Naive thymus-derived CD4-positive, alpha-beta T cell (primary cell): ENCODE data around the gene PTPRC. TPM values are rescaled to one million over a fixed set of nuclear protein-coding genes. Genes with fewer than 3 reads are reported as not detected.

Source experiments
- ATAC-seq: fragments of 150-1000 bp; cut with Tn5 transposase; 2 replicates; pipeline ENCODE4 v1.10.0; 2021; ENCODE audit warnings: mild to moderate bottlenecking, moderate library complexity
- CTCF ChIA-PET: fragments of 350-600 bp; sonication (Branson Sonifier 250); formaldehyde crosslinking; loops from one replicate; lab custom pipeline; 2021; ENCODE audit warnings: antibody characterized with exemption; lab: Charles Lee
- POLR2A ChIA-PET: fragments of 350-600 bp; sonication (Branson Sonifier 250); formaldehyde crosslinking; loops from one replicate; lab custom pipeline; 2021; ENCODE audit warnings: antibody characterized with exemption, inconsistent platforms; lab: Charles Lee
- DNase-seq, 9 donors: peaks; one replicate each; pipeline versions ENCODE4 v3.0.0 to v3.0.0-alpha.2; 2020 to 2022; ENCODE audit warnings: mixed read lengths in 1 of 9
- H3K27ac ChIP-seq: one replicate; pipeline ENCODE4 v1.7.0; 2013; ENCODE audit warnings: mild to moderate bottlenecking, low read depth, low read length, moderate library complexity
- H3K27me3 ChIP-seq, 2 donors: one replicate each; pipeline ENCODE4 v1.7.0; 2013; ENCODE audit warnings: low read length in 2 of 2, mild to moderate bottlenecking in 2 of 2, moderate library complexity in 2 of 2; ENCODE audit not compliant: control insufficient read depth in 2 of 2, insufficient read depth in 2 of 2
- H3K36me3 ChIP-seq, 3 experiments: 1 replicate in 2 of 3; 2 replicates in 1 of 3; pipeline ENCODE4 v1.7.0; 2013; ENCODE audit warnings: low read length in 3 of 3, mild to moderate bottlenecking in 3 of 3, moderate library complexity in 1 of 3; ENCODE audit not compliant: insufficient read depth in 3 of 3, control insufficient read depth in 2 of 3
- H3K4me1 ChIP-seq, 2 donors: one replicate each; pipeline ENCODE4 v1.7.0; 2013; ENCODE audit warnings: low read length in 2 of 2, mild to moderate bottlenecking in 2 of 2, moderate library complexity in 1 of 2; ENCODE audit not compliant: control insufficient read depth in 2 of 2, insufficient read depth in 2 of 2
- H3K4me3 ChIP-seq: 2 replicates; pipeline ENCODE4 v1.7.0; 2013; ENCODE audit warnings: mild to moderate bottlenecking, low read length
- H3K9me3 ChIP-seq, 3 experiments: 1 replicate in 2 of 3; 2 replicates in 1 of 3; pipeline ENCODE4 v1.7.0; 2013; ENCODE audit warnings: low read length in 3 of 3; ENCODE audit not compliant: control insufficient read depth in 2 of 3
- H3K27ac Mint-ChIP-seq, 9 donors: one replicate each; pipeline ENCODE4 v1.8.0; 2020 to 2022; ENCODE audit warnings: mixed read lengths in 9 of 9, mild to moderate bottlenecking in 8 of 9, moderate library complexity in 5 of 9, inconsistent platforms in 2 of 9
- H3K27me3 Mint-ChIP-seq, 5 donors: one replicate each; pipeline ENCODE4 v1.8.0; 2021 to 2022; ENCODE audit warnings: mixed read lengths in 5 of 5, mild to moderate bottlenecking in 1 of 5
- H3K36me3 Mint-ChIP-seq, 5 donors: one replicate each; pipeline ENCODE4 v1.8.0; 2020 to 2022; ENCODE audit warnings: mixed read lengths in 5 of 5, mild to moderate bottlenecking in 3 of 5, inconsistent platforms in 1 of 5
- H3K4me1 Mint-ChIP-seq, 7 donors: one replicate each; pipeline ENCODE4 v1.8.0; 2020 to 2022; ENCODE audit warnings: mixed read lengths in 7 of 7, mild to moderate bottlenecking in 3 of 7, inconsistent platforms in 1 of 7
- H3K4me3 Mint-ChIP-seq, 10 donors: one replicate each; pipeline ENCODE4 v1.8.0; 2020 to 2022; ENCODE audit warnings: mild to moderate bottlenecking in 10 of 10, mixed read lengths in 10 of 10, moderate library complexity in 6 of 10, inconsistent platforms in 2 of 10
- H3K9me3 Mint-ChIP-seq, 11 donors: one replicate each; pipeline ENCODE4 v1.8.0; 2020 to 2022; ENCODE audit warnings: mixed read lengths in 11 of 11, mild to moderate bottlenecking in 4 of 11, inconsistent platforms in 1 of 11, moderate library complexity in 1 of 11
- intact Hi-C, 2 donors: fragments of 100-400 bp; cut with micrococcal nuclease; formaldehyde crosslinking; loops; one replicate each; pipeline ENCODE4 v1.15.1; 2023
- polyA plus RNA-seq, 2 donors: library from polyadenylated mRNA; unstranded; fragments of 300-500 nt; fragmentation: Illumina TruSeq; gene quantifications; one replicate each; pipeline ENCODE4 v1.2.3, GENCODE V29; 2021
- total RNA-seq, 6 experiments: library from RNA in 5 of 6; stranded (reverse) in 5 of 6; gene quantifications; 1 replicate in 5 of 6; 2 replicates in 1 of 6; pipeline ENCODE4 v1.2.3 and lab custom pipeline; 2021 to 2026

The PTPRC gene
- total RNA-seq (1,000 to 10,000 TPM in 3 of 5 experiments, 100 to 1,000 TPM in 2; 739 to 1,121 (median 1,015) TPM), polyA plus RNA-seq (1,000 to 10,000 TPM; 1,177 to 1,286 TPM), total RNA-seq (lab: John Stamatoyannopoulos, UW) (1,400 reads per million, percentile 99 among the genes with 10 or more reads in this experiment)

GRCh38 chr1:198638894-198639635 lies at the start of gene PTPRC:
PTPRC (plus strand) TSS chr1:198639040; CDS start chr1:198639269, 229 bp downstream.
- intact Hi-C loops, result loop anchor here (1.0 to 5.0 kb wide), 7 partner anchors 10 to 482 kb away; partner anchors contain the start of gene NEK7 (in 1 of the 2)

GRCh38 chr1:198590454-198590853 lies 48.4 kb upstream of the PTPRC start:
- Histone ChIP-seq H3K36me3 (no peaks in the 10 kb centered on the region), H3K9me3 (peaks cover 0 to 10% (median 6%) of the 10 kb centered on the region in 3 experiments), H3K4me1 (no peaks in the 10 kb centered on the region), H3K27ac (no peak overlapping the region), H3K4me3 (no peak overlapping the region), H3K27me3 (no peaks in the 10 kb centered on the region)
- ChIA-PET CTCF (no interaction called here), POLR2A (no interaction called here)
- Mint-ChIP-seq H3K36me3 (peaks cover 7 to 50% (median 14%) of the 10 kb centered on the region in 5 donors), H3K27ac (peak overlapping the region in 1 of 9 donors; percentile 24), H3K4me1 (peaks cover 2 to 27% (median 18%) of the 10 kb centered on the region in 7 donors), H3K4me3 (no peak overlapping the region), H3K27me3 (no peaks in the 10 kb centered on the region), H3K9me3 (peaks cover 5 to 53% (median 24%) of the 10 kb centered on the region in 11 donors)
- no peak for ATAC-seq
- intact Hi-C loops, result no loop called here
- no peak for DNase-seq

More at GRCh38 chr1:198638894-198639635, at the start of gene PTPRC:
- H3K27me3 ChIP-seq, result no peaks in the 10 kb centered on the region
- H3K36me3 Mint-ChIP-seq, result peaks cover 16 to 45% (median 40%) of the 10 kb centered on the region in 5 donors
- peak within 1 kb of the TSS; percentile 77 to 100 (median 92) for H3K4me3 Mint-ChIP-seq
- peak within 1 kb of the TSS; percentile 86 to 98 (median 96) for H3K27ac Mint-ChIP-seq
- H3K4me3 ChIP-seq, result peak within 1 kb of the TSS; percentile 81
- H3K9me3 ChIP-seq, result no peaks in the 10 kb centered on the region
- H3K4me1 Mint-ChIP-seq, result peaks cover 39 to 60% (median 52%) of the 10 kb centered on the region in 7 donors
- peak within 1 kb of the TSS; percentile 94 for H3K27ac ChIP-seq
- ATAC-seq (peak; percentile 81), DNase-seq (peak in 7 of 9 donors; percentile 46 to 78 (median 68))
- H3K9me3 Mint-ChIP-seq, result peaks cover 0 to 6% (median 0%) of the 10 kb centered on the region in 11 donors
- POLR2A ChIA-PET, result interaction anchor here (0.9 to 12.2 kb wide), 21 partner anchors 8 to 116 kb away, joined by 3 to 332 read pairs (median 5); no protein-coding TSS in a partner anchor
- H3K36me3 ChIP-seq, result peaks cover 0 to 12% (median 5%) of the 10 kb centered on the region in 3 experiments
- CTCF ChIA-PET, result interaction anchor here (0.7 to 8.4 kb wide), 8 partner anchors 10 to 88 kb away, joined by 3 to 88 read pairs (median 3); no protein-coding TSS in a partner anchor
- H3K27me3 Mint-ChIP-seq, result no peaks in the 10 kb centered on the region
- peaks cover 31 to 40% of the 10 kb centered on the region in 2 donors for H3K4me1 ChIP-seq

- Histone ChIP-seq H3K36me3 (no peaks in the 10 kb centered on the region), H3K27ac (no peak overlapping the region), H3K9me3 (peaks cover 0 to 5% (median 0%) of the 10 kb centered on the region in 3 experiments), H3K4me3 (no peak overlapping the region), H3K4me1 (peaks cover 34 to 43% of the 10 kb centered on the region in 2 donors), H3K27me3 (no peaks in the 10 kb centered on the region)
- ChIA-PET POLR2A (interaction anchor here (0.6 to 3.9 kb wide), 7 partner anchors 9 to 86 kb away, joined by 3 to 19 read pairs (median 5); no protein-coding TSS in a partner anchor), CTCF (interaction anchor here (1.1 kb wide), 1 partner anchor 10 kb away, joined by 3 read pairs; no protein-coding TSS in a partner anchor)
- H3K4me3 Mint-ChIP-seq, result peak overlapping the region in 5 of 10 donors; percentile 0 to 80 (median 14)
- H3K27ac Mint-ChIP-seq, result peak overlapping the region in 7 of 9 donors; percentile 4 to 96 (median 79)
- no peak for ATAC-seq
- no peaks in the 10 kb centered on the region for H3K27me3 Mint-ChIP-seq
- intact Hi-C loops, result loop anchor here in 1 of 2 donors (2.0 kb wide), 1 partner anchor 19 kb away; no protein-coding TSS in a partner anchor
- DNase-seq, result no peak
- H3K36me3 Mint-ChIP-seq, result peaks cover 4 to 45% (median 11%) of the 10 kb centered on the region in 5 donors
- peaks cover 28 to 73% (median 65%) of the 10 kb centered on the region in 7 donors for H3K4me1 Mint-ChIP-seq
- H3K9me3 Mint-ChIP-seq, result peaks cover 0 to 36% (median 5%) of the 10 kb centered on the region in 11 donors
These were observed 43.1 kb upstream of the PTPRC start for GRCh38 chr1:198595765-198596164.

GRCh38 chr1:198597690-198598430 lies 41.0 kb upstream of the PTPRC start:
- Histone ChIP-seq H3K27ac (peak overlapping the region; percentile 55), H3K4me3 (peak overlapping the region; percentile 2), H3K36me3 (no peaks in the 10 kb centered on the region), H3K9me3 (no peaks in the 10 kb centered on the region), H3K4me1 (peaks cover 34 to 59% of the 10 kb centered on the region in 2 donors), H3K27me3 (no peaks in the 10 kb centered on the region)
- peaks cover 45 to 92% (median 86%) of the 10 kb centered on the region in 7 donors for H3K4me1 Mint-ChIP-seq
- peaks cover 4 to 54% (median 16%) of the 10 kb centered on the region in 5 donors for H3K36me3 Mint-ChIP-seq
- no peak for DNase-seq
- ChIA-PET CTCF (interaction anchor here (0.6 to 2.0 kb wide), 6 partner anchors 11 to 74 kb away, joined by 3 to 7 read pairs (median 4); no protein-coding TSS in a partner anchor), POLR2A (interaction anchor here (0.7 to 6.4 kb wide), 15 partner anchors 9 to 93 kb away, joined by 3 to 55 read pairs (median 5); partner anchors contain the start of gene ATP6V1G3)
- no peaks in the 10 kb centered on the region for H3K27me3 Mint-ChIP-seq
- intact Hi-C loops, result loop anchor here (1.0 to 2.0 kb wide), 4 partner anchors 8 to 41 kb away; partner anchors contain the start of gene PTPRC (in 1 of the 2)
- H3K27ac Mint-ChIP-seq, result peak overlapping the region; percentile 67 to 96 (median 93)
- ATAC-seq, result peak; percentile 63
- peak overlapping the region; percentile 43 to 85 (median 78) for H3K4me3 Mint-ChIP-seq
- H3K9me3 Mint-ChIP-seq, result peaks cover 2 to 38% (median 5%) of the 10 kb centered on the region in 11 donors

GRCh38 chr1:198598796-198599321 lies 40.0 kb upstream of the PTPRC start:
- intact Hi-C loops, result loop anchor here (1.0 to 2.0 kb wide), 4 partner anchors 7 to 42 kb away; partner anchors contain the start of gene PTPRC (in 1 of the 2)

More at GRCh38 chr1:198598796-198599321, 40.0 kb upstream of the PTPRC start:
- Histone ChIP-seq H3K27ac (peak overlapping the region; percentile 55), H3K27me3 (no peaks in the 10 kb centered on the region), H3K9me3 (no peaks in the 10 kb centered on the region), H3K4me1 (peaks cover 34 to 65% of the 10 kb centered on the region in 2 donors), H3K4me3 (peak overlapping the region; percentile 11), H3K36me3 (no peaks in the 10 kb centered on the region)
- H3K4me1 Mint-ChIP-seq, result peaks cover 49 to 95% (median 91%) of the 10 kb centered on the region in 7 donors
- POLR2A ChIA-PET, result interaction anchor here (0.6 to 6.4 kb wide), 20 partner anchors 9 to 92 kb away, joined by 3 to 55 read pairs (median 5); partner anchors contain the start of gene ATP6V1G3
- peak overlapping the region in 9 of 10 donors; percentile 18 to 84 (median 61) for H3K4me3 Mint-ChIP-seq
- no peaks in the 10 kb centered on the region for H3K27me3 Mint-ChIP-seq
- peak; percentile 57 for ATAC-seq
- H3K36me3 Mint-ChIP-seq, result peaks cover 4 to 55% (median 16%) of the 10 kb centered on the region in 5 donors
- peak overlapping the region; percentile 58 to 96 (median 93) for H3K27ac Mint-ChIP-seq
- peaks cover 2 to 36% (median 4%) of the 10 kb centered on the region in 11 donors for H3K9me3 Mint-ChIP-seq
- DNase-seq, result peak in 1 of 9 donors; percentile 22
- CTCF ChIA-PET, result interaction anchor here (0.8 to 2.0 kb wide), 6 partner anchors 12 to 75 kb away, joined by 3 to 7 read pairs (median 3); no protein-coding TSS in a partner anchor
